Spleen (tissue), 7 donors: ENCODE data around the gene ARHGAP6.

Experiments used
- CTCF ChIP-seq, 11 experiments: fragments of 200-600 bp in 7 of 11; fragments of 450-650 bp in 4 of 11; sonication (generic) in 4 of 11; IDR thresholded peaks in 8 of 11; conservative IDR thresholded peaks in 3 of 11; 1 replicate in 7 of 11; 2 replicates in 4 of 11; pipeline versions ENCODE4 v1.4.0 to v1.8.0; 2016 to 2021; ENCODE audit warnings: antibody characterized with exemption in 11 of 11, inconsistent platforms in 4 of 11, mild to moderate bottlenecking in 1 of 11
- POLR2A ChIP-seq, 3 donors: fragments of 450-650 bp; IDR thresholded peaks; one replicate each; pipeline ENCODE4 v1.5.1; 2017; ENCODE audit warnings: antibody characterized with exemption in 3 of 3, mild to moderate bottlenecking in 1 of 3
- POLR2AphosphoS5 ChIP-seq, 3 donors: sonication (generic); formaldehyde crosslinking; IDR thresholded peaks; one replicate each; pipeline ENCODE4 v1.5.1; 2017; ENCODE audit warnings: antibody characterized with exemption in 3 of 3
- donor health status: DM: no; HTN: no; CAD: no; lungs with moderate emphysema.
- donor health status: DM: no; HTN: no; CAD: no.
- donor health status: DM: no; HTN: no; CAD: no.

- TF ChIP-seq POLR2AphosphoS5 (IDR thresholded peaks at IDR 0.05) = no peak
- TF ChIP-seq POLR2A (IDR thresholded peaks at IDR 0.05) = no peak
- no peak for TF ChIP-seq CTCF (IDR thresholded peaks at IDR 0.05 in 8 of 11, conservative IDR thresholded peaks at IDR 0.05 in 3 of 11)
Measured at GRCh38 chrX:11342673-11343072, 323.0 kb downstream of the ARHGAP6 start.
